PC-3 (cell line): ENCODE data around the gene AGRN.

ENCODE experiments used
- CTCF ChIP-seq: fragments of 300-600 bp; sonication (generic); conservative IDR thresholded peaks from 2 replicates; pipeline ENCODE4 v1.5.1; 2017; ENCODE audit warnings: antibody characterized with exemption, low read depth, mild to moderate bottlenecking, low read length
- EZH2 ChIP-seq: fragments of 300-600 bp; sonication (generic); IDR thresholded peaks from one replicate; pipeline ENCODE4 v1.6.1; 2017; ENCODE audit warnings: antibody characterized with exemption, mild to moderate bottlenecking, low read length; ENCODE audit not compliant: unreplicated experiment

GRCh38 chr1:1020000-1020404, at the start of gene AGRN:
- TF ChIP-seq EZH2 (no peak), CTCF (no peak)
